Ishikawa (cell line): ENCODE measurements around the gene CYB5RL.

Experiments
- CEBPB ChIP-seq: IDR thresholded peaks from 2 replicates; pipeline ENCODE4 v1.6.1; 2012
- CREB1 ChIP-seq: IDR thresholded peaks from 2 replicates; pipeline ENCODE4 v1.6.1; 2012; ENCODE audit warnings: low read depth
- EGR1 ChIP-seq: IDR thresholded peaks from 2 replicates; pipeline ENCODE4 v1.6.1; 2012
- EP300 ChIP-seq: IDR thresholded peaks from 2 replicates; pipeline ENCODE4 v1.6.1; 2012; ENCODE audit warnings: borderline replicate concordance
- FOXM1 ChIP-seq: IDR thresholded peaks from 2 replicates; pipeline ENCODE4 v1.6.1; 2012; ENCODE audit warnings: low read depth, borderline replicate concordance
- NFIC ChIP-seq: IDR thresholded peaks from 2 replicates; pipeline ENCODE4 v1.6.1; 2012
- RAD21 ChIP-seq: IDR thresholded peaks from 2 replicates; pipeline ENCODE4 v1.6.1; 2012; ENCODE audit warnings: low read depth
- TAF1 ChIP-seq: IDR thresholded peaks from 2 replicates; pipeline ENCODE4 v1.6.1; 2012; ENCODE audit warnings: low read depth, mild to moderate bottlenecking
- TCF12 ChIP-seq: IDR thresholded peaks from 2 replicates; pipeline ENCODE4 v1.6.1; 2012; ENCODE audit warnings: low read depth
- TEAD4 ChIP-seq: IDR thresholded peaks from 2 replicates; pipeline ENCODE4 v1.6.1; 2012
- YY1 ChIP-seq: IDR thresholded peaks from 2 replicates; pipeline ENCODE4 v1.6.1; 2012; ENCODE audit warnings: low read depth
- ZBTB7A ChIP-seq: IDR thresholded peaks from 2 replicates; pipeline ENCODE4 v1.6.1; 2012; ENCODE audit warnings: low read depth
- TF ChIP-seq, protein P1 (sequence below): IDR thresholded peaks from 2 replicates; pipeline ENCODE4 v1.6.1; 2012
- TF ChIP-seq, protein P2 (sequence below): IDR thresholded peaks from 2 replicates; pipeline ENCODE4 v1.6.1; 2012
- TF ChIP-seq, protein P3 (sequence below): IDR thresholded peaks from 2 replicates; pipeline ENCODE4 v1.6.1; 2012; ENCODE audit warnings: low read depth, mild to moderate bottlenecking

CYB5RL gene

DNA sequence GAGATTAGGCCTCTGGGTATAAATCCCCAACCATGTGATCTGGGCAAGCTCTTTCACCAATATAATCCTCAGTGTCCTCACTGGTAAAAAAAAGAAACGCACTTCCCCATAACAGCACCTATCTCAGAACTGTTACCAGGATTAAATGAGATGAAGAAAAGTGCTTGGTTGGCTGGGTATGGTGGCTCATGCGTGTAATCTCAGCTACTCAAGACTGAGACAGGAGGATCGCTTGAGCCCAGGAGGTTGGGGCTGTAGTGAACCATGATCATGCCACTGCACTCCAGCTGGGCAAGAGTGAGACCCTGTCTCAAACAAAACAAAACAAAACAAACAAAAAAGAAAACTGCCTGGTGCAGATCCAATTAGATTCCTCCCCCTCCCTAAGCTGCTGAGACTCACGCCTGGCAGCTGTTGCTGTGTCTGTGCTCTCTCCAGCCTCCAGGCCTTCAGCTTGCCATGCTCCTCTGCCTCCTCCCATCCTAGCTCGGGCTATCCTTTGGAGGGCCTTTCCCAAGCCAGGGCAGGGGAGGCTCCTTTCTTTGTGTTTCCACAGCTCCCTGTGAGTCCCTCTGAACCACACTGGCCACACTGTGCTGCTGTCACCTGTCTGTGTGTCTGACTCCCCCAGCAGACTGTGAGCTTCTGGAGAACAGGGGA is 19.0 kb downstream of the CYB5RL start:
- TF ChIP-seq, protein P1, sequence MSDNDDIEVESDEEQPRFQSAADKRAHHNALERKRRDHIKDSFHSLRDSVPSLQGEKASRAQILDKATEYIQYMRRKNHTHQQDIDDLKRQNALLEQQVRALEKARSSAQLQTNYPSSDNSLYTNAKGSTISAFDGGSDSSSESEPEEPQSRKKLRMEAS, result no peak
- TF ChIP-seq CREB1 (no peak), TEAD4 (no peak), CEBPB (no peak), NFIC (no peak)
- TF ChIP-seq, protein P2, sequence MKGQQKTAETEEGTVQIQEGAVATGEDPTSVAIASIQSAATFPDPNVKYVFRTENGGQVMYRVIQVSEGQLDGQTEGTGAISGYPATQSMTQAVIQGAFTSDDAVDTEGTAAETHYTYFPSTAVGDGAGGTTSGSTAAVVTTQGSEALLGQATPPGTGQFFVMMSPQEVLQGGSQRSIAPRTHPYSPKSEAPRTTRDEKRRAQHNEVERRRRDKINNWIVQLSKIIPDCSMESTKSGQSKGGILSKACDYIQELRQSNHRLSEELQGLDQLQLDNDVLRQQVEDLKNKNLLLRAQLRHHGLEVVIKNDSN, result no peak

DNA sequence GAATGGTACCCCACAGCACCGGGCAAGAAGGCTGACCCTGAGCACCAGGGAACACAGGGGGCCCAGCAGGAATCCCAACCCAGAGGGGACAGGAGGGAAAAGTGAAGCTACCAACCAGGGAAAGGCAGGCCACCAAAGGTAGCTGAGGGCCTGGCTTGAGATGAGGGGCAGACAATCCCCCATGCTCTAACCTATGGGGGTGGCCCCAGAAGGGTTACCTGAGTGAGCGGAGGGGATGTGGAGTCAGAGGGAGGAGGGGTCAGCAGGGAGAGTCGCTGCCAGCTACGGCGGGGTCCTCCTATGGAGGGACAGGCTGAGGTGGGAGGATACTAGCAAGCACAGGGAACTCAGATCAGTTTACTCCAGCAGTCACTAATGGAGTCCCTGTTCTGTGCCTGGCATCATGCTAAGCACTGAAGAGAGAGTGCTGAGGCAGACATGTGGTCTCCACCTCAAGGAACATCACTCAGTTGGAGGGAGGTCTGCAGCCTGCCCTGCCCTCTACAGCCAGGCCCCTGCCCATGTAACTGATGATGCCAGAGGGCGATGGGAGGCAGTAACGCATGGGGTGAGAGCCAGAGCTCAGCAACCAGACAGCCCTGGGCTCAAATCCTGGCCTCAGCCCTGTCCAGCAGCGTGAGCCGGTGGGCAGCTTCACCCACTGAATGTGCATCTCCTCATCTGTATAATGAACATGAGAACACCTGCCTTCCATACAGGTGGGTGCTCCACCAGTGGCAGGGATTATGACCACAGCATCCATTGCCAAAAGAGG is 21.3 kb downstream of the CYB5RL start:
- TF ChIP-seq NFIC (no peak), TCF12 (no peak), EP300 (no peak), RAD21 (no peak), ZBTB7A (no peak), TAF1 (no peak), EGR1 (no peak), CEBPB (no peak), YY1 (no peak), CREB1 (no peak), TEAD4 (no peak), FOXM1 (no peak)
- TF ChIP-seq, protein P1, result no peak
- TF ChIP-seq, protein P3, sequence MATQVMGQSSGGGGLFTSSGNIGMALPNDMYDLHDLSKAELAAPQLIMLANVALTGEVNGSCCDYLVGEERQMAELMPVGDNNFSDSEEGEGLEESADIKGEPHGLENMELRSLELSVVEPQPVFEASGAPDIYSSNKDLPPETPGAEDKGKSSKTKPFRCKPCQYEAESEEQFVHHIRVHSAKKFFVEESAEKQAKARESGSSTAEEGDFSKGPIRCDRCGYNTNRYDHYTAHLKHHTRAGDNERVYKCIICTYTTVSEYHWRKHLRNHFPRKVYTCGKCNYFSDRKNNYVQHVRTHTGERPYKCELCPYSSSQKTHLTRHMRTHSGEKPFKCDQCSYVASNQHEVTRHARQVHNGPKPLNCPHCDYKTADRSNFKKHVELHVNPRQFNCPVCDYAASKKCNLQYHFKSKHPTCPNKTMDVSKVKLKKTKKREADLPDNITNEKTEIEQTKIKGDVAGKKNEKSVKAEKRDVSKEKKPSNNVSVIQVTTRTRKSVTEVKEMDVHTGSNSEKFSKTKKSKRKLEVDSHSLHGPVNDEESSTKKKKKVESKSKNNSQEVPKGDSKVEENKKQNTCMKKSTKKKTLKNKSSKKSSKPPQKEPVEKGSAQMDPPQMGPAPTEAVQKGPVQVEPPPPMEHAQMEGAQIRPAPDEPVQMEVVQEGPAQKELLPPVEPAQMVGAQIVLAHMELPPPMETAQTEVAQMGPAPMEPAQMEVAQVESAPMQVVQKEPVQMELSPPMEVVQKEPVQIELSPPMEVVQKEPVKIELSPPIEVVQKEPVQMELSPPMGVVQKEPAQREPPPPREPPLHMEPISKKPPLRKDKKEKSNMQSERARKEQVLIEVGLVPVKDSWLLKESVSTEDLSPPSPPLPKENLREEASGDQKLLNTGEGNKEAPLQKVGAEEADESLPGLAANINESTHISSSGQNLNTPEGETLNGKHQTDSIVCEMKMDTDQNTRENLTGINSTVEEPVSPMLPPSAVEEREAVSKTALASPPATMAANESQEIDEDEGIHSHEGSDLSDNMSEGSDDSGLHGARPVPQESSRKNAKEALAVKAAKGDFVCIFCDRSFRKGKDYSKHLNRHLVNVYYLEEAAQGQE, result no peak
- TF ChIP-seq, protein P2, result no peak

DNA sequence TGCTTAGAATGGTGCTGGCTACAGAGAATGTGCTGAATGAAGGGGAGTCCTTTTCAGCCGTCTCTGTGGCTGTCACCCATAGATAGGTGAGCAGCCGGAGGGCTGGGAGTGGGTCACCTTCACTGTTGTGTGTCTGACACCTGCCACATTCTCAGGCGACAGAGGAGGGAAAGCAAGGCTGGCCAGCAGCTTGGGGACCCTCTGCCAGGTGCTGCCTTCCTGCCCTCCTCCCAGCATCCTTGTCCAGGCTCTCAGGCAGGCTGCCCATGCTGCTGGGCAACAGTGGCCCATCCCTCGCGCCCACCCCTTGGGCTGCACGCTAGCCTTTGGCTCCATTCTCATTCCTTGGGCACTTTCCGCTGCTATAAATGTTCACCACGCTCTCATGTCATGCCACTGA is 22.1 kb downstream of the CYB5RL start:
- TF ChIP-seq TAF1 (no peak), TEAD4 (no peak)
- TF ChIP-seq, protein P2, result no peak

DNA sequence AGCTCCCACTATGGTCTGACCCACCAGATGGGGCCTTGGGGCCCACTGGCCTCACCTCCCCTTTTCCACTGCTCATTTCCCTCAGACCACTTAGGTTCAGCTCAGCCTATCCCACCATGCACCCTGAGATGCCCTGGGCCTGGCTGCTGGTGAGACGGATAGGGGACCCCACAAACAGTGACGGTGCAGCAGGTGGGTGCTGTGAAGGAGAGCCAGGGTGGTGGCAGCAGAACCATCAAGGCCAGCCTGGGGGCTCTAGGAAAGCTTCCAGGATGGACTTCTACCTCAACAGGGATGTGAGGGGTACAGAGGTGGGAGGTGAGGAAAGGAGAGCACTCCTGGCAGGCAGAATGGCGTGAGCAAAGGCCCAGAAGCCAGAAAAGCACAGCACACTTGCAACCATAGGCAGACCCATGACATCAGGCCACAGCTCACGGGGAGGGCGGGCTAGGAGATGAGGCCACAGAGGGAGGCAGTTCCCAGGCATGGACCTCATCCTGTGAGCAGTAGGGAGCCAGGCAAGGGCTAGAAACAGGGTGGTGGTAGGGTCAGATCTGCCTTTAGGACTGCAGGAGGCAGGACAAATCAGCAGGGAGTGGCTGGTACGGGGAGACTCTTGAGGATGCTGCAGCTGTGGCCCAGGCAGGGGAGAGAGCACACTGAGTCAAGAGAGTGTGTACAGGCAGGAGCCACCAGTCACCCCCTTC is 23.1 kb downstream of the CYB5RL start:
- TF ChIP-seq NFIC, result no peak
- no peak for TF ChIP-seq RAD21
- TF ChIP-seq TEAD4, result no peak
- no peak for TF ChIP-seq FOXM1
- TF ChIP-seq, protein P2, result no peak
- no peak for TF ChIP-seq CREB1
- no peak for TF ChIP-seq TAF1
- no peak for TF ChIP-seq CEBPB
- no peak for TF ChIP-seq EP300
- TF ChIP-seq ZBTB7A, result no peak

DNA sequence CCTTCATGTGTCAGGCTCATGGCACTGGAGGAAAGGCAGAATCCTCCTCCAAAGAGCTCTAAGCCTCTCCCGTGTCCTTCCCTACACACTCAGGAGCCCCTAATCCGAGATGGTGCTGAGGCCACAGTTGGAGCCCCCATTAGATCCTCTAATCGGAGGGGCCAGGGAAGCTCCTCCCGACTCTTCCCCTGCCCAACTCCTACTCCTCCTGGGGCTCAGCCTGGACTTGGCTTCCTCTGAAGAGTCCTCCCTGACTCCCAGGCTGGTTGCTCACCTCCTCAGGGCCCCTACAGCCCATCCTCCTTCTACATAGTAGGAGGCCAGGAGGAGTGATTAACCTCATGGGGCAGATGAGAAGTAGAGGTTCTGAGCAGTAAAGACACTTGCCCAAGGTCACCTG is 25.7 kb downstream of the CYB5RL start:
- TF ChIP-seq TEAD4 (no peak), RAD21 (no peak), CEBPB (no peak), EGR1 (no peak), ZBTB7A (no peak), CREB1 (no peak), EP300 (no peak), NFIC (no peak), TAF1 (no peak)
- TF ChIP-seq, protein P3, result no peak
- TF ChIP-seq, protein P2, result no peak
- TF ChIP-seq, protein P1, result no peak
